TTC549 (cell line): ENCODE measurements around the gene SLC18A2.
"Not testable (repeated sequence)": the region's sequence is repeated elsewhere in the genome, so short reads cannot be mapped to it uniquely, and the experiment has no call there.

ENCODE experiments used
- FAIRE-seq: peaks from 2 replicates; lab custom pipeline; 2012; peaks lifted over from hg19 to GRCh38; lab: Jason Lieb, UNC

SLC18A2 gene

DNA sequence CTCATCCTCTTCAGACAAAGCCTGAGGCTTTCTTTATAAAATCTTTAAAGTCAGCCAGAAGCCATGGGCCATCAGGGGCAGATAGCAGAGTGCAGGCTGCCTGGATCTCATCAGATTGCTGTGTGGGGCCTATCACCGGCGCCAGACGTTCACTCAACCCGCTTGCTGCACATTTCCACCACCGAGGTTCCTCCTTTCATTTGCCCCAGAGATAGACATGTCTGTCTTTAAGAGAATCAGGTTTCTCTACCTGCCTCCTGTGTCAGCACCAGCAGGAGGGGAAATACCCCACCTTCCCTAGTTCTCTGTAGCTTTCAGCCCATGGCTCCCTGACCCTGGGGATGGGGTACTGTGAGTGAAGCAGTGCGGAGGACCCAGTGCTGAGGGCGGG is 22.0 kb downstream of the SLC18A2 start:
- no peak for FAIRE-seq

DNA sequence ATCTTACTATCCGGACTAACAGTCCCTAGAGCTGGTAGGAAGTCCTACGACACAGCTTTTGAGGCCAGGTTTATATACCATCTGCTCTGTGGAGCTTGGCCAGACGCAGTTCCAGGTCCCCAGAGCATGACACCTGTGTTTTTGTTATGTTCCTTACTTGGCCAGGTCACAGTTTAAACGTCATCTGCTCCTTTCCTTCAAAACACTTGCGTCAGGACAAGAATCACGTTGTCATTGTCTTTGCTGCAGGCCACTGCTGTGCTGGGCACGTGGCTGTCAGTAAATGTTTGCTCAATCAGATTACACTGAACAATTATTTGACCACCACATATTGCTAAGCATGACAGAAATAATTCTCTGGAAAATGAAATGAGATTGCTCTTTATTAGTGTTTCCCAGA is 23.9 kb downstream of the SLC18A2 start:
- FAIRE-seq = no peak

DNA sequence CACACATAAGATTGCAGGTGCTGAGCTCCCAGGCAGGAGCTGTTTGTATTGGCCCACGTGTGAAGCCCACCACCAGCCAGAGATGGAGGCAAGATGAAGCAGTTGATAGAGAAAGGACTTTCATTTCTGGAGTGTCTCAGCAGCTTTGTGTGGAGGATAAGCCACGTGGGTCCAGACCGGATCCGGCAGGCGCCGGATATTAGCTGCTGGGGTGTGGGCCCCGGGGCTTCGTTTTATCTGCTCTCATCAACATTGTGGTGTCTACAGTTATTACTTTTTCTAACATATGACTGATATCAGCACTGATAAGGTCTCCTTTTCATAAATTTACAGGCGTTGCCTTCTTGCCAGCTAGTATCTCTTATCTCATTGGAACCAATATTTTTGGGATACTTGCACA is 25.5 kb downstream of the SLC18A2 start:
- FAIRE-seq = no peak

DNA sequence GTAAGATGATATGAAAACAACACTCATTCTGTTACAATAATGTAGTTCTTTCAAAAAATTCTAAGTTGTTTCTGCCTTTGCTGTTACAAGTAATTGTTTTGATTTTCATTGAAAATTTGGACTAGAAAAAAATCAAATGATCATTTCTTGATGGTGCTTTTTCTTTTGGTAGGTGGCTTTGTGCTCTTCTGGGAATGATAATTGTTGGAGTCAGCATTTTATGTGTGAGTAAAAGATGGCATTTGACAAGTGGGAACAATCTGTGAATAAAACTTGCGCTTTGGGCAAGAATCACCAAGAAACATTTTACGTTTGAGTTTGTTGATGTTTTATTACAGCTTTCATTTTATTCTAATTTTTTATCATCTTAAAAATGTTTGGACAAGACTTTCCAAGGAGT is 25.9 kb downstream of the SLC18A2 start:
- FAIRE-seq = no peak

DNA sequence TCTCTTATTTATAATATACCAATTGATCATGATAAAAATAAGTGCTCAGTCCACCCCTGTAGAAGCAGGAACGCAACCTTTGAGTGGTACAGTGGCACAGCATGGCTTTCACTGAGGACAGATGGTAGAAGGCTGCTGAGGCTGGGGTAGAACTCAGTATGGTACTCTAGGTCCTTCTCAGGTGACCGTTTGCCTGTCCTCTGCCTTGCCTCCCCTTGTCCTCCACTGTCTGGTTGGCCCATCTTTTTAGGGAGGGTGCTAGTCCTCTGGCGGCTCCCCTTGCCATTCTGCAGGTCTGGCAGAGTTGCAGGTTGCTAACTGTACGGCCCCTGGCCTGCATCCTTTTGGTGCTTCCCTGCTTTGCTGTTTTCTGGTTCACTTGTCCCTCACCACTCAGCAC is 27.3 kb downstream of the SLC18A2 start:
- FAIRE-seq = no peak

DNA sequence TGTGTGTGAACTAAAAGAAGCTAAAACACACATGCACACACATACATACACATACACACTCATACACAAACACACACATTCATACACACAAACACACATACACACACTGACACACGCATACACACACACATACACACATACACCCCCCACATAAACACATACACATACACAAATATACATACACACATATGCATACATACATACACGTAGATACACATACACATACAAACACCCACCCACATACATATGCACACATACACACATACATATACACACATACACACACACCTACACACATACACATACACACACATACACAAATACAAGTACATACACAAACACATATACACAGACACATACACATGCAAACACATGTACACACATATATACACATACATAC is 28.0 kb downstream of the SLC18A2 start:
- FAIRE-seq = no peak

DNA sequence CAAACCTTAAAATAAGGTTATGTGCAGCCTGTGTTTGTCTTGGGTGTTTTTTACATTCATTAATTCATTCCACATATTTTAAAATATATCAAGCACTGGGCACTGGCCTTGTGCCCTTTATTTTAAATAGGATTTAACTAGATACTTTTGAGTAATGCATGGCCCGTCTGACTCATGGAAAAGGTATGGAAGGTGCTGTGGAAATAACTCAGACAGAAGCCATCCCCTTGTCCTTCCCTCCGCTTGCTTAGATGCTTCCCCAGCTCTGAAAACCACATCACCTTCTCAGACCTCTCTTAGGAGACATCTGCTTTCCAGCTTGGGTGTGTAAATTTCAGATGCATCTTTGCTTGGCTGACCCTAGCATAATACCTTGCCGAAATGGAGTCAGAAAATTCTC is 30.5 kb downstream of the SLC18A2 start:
- FAIRE-seq = no peak

DNA sequence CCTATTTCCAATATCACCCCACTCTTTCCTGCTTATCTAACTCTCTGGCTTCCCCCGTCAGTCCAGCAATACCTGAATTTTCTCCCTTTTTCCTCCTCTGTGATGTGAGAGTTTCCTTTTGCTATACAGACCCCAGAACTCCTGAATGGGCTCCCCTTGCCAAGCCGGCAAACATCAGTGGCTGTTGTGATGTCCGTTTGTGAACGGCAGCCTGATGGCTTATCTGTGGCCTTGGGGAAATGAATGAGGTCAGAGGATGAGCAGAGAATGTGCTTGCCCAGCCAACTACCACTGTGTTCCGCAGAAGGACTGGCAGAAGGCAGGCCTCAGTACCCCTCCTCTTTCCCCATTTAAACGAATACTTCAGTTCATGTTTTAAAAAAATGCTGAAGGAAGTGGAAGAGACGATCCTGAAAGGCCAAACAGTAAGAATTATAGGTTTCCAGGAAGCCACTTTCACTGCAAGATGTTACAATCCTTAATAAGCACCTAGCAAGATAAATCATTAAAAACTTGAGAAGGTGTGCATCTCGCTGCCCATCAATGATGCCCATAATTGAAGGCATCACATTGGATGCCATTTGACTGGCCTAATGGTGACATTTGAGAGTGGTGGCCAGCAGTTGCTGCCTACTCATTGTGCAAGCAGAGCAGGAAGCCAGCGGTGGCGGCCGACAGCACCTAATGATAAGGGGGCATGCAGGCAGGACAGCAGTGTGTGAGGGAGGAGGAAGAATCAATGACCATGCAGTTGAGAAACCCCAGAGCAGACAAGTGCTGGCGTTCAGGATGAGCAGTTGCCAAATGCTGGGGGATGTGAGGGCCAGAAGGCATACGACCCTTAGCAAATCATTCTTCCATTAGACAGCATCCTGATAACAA is 31.5 kb downstream of the SLC18A2 start:
- no peak for FAIRE-seq

DNA sequence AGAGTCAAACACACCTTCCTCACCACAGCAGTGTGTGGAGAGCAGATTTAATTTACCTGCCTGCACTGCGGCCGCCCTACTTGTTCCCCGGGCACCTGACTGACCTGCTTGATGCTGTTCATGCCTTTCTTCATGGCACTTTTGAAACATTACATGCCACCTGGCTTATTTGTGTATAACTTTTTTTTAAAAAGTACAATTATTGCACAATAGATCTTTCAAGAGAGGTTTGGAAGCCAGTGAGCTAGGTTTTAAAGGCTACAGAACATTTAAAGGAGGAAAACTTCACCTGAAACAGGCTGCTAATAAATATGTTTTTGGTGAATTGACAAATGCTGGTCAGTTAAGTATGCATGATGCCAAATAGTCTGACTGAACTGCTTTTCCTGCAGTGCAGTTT is 33.1 kb downstream of the SLC18A2 start:
- no peak for FAIRE-seq

DNA sequence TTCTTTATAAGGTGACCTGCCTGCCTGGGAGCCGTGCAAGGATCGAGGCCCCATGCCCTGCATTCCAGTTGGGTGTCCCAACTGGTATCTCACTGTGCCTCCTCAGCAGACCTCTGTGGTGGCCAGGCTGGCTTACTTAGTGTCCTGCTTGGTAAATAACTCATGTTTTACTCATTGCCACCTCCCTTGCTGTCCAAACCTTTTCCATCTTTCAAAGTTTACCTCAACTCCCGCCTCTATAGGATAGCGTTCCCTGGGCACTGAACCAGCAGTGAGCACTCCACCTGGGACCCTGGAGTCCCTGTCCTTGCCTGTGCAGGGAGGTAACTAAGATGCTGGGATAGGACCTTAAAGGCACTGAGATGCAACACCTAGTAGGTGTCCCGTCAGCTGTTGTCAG is 33.6 kb downstream of the SLC18A2 start:
- no peak for FAIRE-seq

DNA sequence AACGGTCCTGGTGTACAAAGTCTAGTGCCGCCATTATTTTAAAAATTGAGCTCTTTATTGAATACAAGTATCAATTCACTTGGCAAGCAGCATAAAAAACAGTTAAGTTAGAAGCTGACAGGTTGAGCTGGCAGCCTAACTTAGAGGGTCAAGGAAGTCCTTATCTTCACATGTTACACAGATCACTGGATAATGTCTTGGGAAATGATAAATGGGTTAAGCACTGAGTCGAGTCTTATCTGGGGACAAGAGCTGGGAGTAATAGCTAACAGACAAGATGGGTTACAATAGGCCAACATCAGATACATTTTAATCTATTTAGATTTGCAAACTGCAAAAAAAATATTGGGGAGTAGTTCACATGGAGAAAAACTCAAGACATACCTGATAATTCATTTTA is 34.2 kb downstream of the SLC18A2 start:
- FAIRE-seq = no peak

DNA sequence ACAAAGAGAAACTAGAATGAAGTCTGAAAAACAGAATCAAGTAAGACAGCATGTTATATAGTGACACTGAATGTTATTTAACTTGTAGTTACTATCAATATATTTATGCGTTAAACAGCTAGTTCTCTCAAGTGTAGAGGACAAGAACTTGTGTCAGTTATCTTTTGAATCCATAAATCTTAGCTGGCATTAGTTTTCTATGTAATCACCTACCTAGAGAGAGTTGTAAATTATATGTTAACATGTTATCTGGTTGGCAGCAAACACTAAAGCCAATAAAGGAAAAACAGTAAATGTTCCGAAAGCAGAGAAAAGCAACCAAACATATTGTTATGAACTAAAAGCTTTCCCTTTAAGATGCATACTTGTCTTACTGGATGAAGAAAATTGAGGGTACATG is 36.8 kb downstream of the SLC18A2 start:
- FAIRE-seq = no peak

DNA sequence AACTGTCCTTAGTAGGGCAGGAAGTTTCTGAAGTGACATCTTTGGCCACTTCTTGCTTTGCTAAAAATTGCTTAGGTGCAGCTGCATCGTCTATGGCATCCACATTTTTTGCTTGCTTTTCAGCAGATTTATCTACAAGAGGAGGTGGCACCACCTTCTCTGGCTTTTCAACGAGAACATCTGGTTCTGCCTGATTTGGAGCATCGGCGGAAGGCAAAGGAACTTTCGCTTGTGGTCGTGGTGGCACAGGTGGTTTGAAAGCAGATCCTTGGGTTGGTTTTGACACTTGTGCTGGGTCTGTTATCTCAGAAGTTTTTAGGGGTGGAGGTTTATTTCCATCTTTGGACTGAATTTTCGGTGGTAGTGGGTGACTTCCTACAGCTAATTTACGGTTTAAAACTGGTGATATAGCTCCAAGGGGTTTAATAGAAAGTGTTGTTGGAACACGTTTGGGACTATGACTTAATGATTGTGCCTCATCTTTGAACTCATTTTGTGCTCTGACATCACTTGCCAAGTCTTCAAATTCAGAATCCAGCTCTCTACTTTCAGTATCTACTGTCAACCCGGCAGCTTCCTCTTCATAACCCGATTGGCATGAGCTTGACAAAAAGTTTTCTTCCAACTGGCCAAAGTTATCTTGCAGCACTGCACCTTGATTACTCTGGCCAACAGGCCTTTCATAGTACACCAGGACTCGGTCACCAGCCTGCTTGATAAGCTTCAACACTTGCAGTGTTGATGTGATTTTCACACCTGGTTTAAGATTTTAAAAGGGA is 44.0 kb downstream of the SLC18A2 start:
- no peak for FAIRE-seq

DNA sequence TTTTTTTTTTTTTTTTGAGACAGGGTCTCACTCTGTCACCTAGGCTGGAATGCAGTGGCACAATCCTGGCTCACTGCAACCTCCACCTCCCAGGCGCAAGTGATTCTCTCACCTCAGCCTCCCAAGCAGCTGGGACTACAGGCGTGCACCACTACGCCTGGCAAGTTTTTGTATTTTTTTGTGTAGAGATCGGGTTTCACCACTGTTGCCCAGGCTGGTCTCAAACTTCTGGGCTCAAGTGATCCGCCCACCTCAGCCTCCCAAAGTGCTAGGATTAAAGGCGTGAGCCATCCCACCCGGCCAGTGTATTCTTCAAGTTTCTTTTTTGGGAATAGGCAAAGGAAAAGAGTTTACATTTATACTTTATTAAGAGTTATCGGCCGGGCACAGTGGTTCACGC is 50.0 kb downstream of the SLC18A2 start:
- not testable (repeated sequence) for FAIRE-seq

DNA sequence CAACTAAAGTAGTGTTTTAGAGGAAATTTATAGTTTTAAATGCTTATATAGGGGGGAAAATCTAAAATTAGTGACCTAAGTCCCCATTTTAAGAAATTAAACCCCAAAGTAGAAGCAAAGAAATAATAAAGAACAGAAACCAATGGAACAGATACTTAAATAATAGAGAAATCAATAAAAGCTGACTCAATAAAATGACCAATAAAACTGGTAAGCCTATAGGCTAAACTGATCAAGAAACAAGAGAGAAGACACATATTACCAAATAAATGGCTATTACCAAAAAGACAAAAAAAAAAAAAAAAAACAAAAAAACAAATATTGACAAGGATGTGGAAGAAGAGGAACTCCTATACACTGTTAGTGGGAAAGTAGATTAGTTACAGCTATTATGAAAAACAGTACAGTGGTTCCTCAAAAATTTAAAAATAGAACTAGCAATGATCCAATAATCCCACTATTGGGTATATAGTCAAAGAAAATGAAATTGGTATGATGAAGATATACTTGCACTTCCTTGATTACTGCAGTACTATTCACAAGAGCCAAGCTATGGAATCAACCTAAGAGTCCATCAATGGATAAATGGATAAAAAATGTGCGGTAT is 53.2 kb downstream of the SLC18A2 start:
- no peak for FAIRE-seq

DNA sequence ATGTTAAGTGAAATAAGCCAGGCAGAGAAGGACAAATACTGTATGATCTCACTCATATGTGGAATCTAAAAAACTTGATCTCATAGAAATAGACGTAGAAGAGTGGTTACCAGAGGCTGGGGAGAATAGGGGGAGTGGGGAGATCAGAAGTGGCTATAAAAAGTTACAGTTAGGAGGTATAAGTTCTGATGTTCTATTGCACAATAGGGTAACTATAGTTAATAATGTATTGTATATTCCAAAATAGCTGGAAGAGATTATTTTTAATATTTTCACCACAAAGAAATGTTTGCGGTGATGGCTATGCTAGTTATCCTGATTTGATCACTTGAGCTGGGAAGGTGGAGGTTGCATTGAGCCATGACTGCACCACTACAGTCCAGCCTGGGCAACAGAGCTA is 53.8 kb downstream of the SLC18A2 start:
- no peak for FAIRE-seq

DNA sequence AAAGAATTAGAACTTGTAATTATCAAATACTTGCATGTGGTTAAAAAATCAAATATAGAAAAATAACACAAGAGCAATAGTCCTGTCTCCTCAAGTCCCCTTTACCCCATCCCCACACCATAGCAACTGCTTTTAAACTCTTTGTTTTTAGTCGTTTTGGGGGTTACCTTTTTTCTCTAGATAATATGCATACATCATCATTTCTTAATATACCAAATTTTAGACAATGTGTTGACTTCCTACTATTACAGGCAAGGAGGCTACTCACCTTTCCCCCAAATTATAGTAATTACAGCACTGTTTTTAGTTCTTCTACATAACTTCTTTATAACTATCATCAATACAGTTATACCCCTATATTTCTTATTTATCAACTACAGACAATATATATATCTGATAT is 57.3 kb downstream of the SLC18A2 start:
- FAIRE-seq = no peak

DNA sequence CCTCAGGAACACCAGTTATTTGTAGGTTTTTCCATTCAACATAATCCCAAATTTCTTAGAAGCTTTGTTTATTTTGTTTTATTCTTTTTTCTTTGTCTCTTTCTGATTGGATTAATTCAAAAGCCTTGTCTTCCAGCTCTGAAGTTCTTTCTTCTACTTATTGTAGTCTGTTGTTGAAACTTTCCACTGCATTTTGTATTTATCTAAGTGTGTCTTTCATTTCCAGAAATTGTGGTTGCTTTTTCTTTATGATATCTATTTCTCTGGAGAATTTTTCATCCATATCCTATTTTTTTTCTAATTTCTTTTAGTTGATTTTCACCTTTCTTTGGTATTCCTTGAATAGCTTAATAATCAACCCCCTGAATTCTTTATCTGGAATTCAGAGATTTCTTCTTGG is 58.5 kb downstream of the SLC18A2 start:
- FAIRE-seq = no peak

DNA sequence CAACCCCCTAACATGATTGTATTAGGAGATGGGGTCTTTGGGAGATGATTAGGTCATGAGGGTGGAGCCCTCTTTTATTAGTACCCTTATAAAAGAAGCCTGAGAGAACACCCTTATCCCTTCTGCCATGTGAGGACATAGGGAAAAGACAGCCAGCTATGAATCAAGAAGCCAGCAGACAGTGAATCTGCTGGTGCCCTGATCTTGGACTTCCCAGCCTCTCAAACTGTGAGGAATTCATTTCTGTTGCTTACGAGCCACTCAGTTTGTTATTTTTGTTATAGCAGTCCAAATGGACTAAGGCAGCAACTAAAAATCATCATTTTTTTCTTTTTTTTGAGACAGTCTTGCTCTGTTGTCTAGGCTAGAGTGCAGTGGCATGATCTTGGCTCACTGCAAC is 59.8 kb downstream of the SLC18A2 start:
- FAIRE-seq = no peak

DNA sequence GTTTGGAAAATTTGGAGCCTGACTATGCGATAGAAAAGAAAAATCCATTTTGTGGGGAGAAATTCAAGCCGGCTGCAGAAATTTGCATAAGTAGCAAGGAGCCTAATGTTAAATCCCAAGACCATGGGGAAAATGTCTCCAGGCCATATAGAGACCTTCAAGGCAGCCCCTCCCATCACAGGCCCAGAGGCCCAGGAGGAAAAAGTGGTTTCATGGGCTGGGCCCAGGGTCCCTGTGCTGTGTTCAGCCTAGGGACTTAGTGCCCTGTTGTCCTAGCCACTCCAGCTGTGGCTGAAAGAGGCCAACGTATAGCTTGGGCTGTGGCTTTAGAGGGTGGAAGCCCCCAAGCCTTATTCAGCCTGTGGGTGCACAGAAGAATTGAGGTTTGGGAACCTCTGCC is 62.5 kb downstream of the SLC18A2 start:
- not testable (repeated sequence) for FAIRE-seq

DNA sequence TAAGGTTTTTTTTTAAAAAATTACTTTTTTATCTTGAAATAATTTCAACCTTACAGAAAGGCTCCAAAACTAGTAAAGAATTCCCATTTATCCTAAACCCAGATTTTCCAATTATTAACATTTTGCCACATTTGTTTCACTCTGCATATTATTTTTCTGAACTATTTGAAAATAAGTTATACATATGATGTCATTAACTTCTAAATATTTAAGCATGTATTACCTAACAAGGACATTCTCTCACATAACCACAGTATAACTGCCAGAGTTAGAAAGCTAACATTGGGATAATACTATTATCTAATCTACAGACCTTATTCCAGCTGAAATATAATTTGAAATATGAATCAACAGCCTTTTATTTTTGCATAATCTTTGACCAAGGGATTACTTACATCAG is 65.8 kb downstream of the SLC18A2 start:
- FAIRE-seq = no peak

DNA sequence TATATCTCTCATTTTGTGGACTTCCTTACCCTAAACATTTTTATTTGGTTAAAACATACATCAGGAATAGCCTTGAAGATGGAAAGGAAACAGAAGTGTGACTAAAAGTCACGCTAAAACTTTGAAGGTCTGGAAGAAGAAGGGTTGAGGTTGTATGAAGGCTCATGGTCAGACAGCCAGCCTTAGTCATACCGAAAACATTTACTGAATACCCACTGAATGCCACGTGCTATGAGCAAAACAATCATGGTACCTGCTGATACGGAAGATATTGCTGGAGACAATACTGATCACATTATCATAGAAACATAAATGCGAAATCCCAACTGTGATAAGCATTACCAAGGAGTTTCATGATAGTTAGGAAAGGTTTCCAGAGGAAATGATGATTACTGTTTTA is 70.3 kb downstream of the SLC18A2 start:
- FAIRE-seq = no peak

DNA sequence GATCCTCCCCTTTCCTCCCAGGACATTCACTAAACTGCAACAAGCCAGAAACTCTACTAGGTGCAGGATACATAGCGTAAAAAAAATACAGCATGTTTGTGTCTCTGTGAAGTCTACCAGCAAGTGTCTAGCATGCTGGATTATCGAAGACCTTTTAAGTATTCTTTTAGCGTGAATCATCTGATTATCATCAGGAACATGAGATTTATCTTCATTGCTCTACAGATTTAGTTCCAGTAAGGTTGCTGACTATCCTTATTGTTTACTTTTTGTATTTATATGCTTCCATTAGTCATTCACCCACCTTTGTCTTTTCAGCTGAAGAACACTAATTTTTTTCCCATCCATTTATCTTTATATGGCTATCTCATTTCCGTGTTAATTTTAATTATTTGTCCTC is 71.5 kb downstream of the SLC18A2 start:
- no peak for FAIRE-seq
